Panc1 (cell line): ENCODE results near the gene TMEM107.

Source experiments
- CTCF ChIP-seq: fragments of 450-650 bp; IDR thresholded peaks from 2 replicates; pipeline ENCODE4 v1.5.1; 2017; ENCODE audit warnings: mild to moderate bottlenecking
- POLR2AphosphoS5 ChIP-seq: IDR thresholded peaks from 2 replicates; pipeline ENCODE4 v1.6.1; 2012; ENCODE audit warnings: mild to moderate bottlenecking, low read depth, low read length, moderate library complexity
- REST ChIP-seq, 2 experiments: IDR thresholded peaks; 2 replicates each; pipeline ENCODE4 v1.6.1; 2011 to 2012; ENCODE audit warnings: low read depth in 2 of 2, control low read depth in 1 of 2, low read length in 1 of 2, mild to moderate bottlenecking in 1 of 2, moderate library complexity in 1 of 2; ENCODE audit not compliant: insufficient read depth in 1 of 2
- SIN3A ChIP-seq: IDR thresholded peaks from 2 replicates; pipeline ENCODE4 v1.6.1; 2012; ENCODE audit warnings: low read depth, mild to moderate bottlenecking, low read length, moderate library complexity, borderline replicate concordance; ENCODE audit not compliant: insufficient read depth

- TF ChIP-seq REST (IDR thresholded peaks at IDR 0.05; ENCODE audit: insufficient read depth in 1 of 2, low read depth in 2 of 2, low read length in 1 of 2) (no peak), CTCF (no peak), SIN3A (no peak), POLR2AphosphoS5 (no peak)
These were observed 32.4 kb downstream of the TMEM107 start for GRCh38 chr17:8143581-8144400.
